IMR-90 (cell line): ENCODE measurements around the gene PIGU. TPM values are rescaled to one million over a fixed set of nuclear protein-coding genes. Genes with fewer than 3 reads are reported as not detected.

Experiments
- ATAC-seq: fragments of 200-7000 bp; cut with Tn5 transposase; 2 replicates; pipeline ENCODE4 v1.9.1; 2020; ENCODE audit warnings: low read depth, mild to moderate bottlenecking, moderate library complexity
- BruUV-seq: library from RNA; stranded (reverse); fragments of 400-500 nt; replicated peaks from 2 replicates; lab custom pipeline; 2021; lab: Mats Ljungman, UMichigan
- CTCF ChIA-PET: fragments of 300-600 bp; formaldehyde crosslinking; extraction: SDS; loops from one replicate; lab custom pipeline; 2021; ENCODE audit warnings: antibody characterized with exemption; lab: Yijun Ruan, JAX
- POLR2A ChIA-PET: fragments of 300-600 bp; sonication (Branson Sonifier 250); formaldehyde crosslinking; loops from one replicate; lab custom pipeline; 2022; ENCODE audit warnings: antibody characterized with exemption; ENCODE audit not compliant: unreplicated experiment; lab: Charles Lee
- DNase-seq: peaks from one replicate; pipeline ENCODE4 v3.0.0; 2013
- H2AFZ ChIP-seq: replicated peaks from 2 replicates; pipeline ENCODE3; 2013; ENCODE audit warnings: low read length, mild to moderate bottlenecking; ENCODE audit not compliant: poor library complexity
- H2AK5ac ChIP-seq: 2 replicates; pipeline ENCODE4 v1.6.1; 2013; ENCODE audit warnings: low read depth, low read length, inconsistent platforms
- H2AK9ac ChIP-seq: replicated peaks from 2 replicates; pipeline ENCODE3; 2013; ENCODE audit warnings: mild to moderate bottlenecking, low read depth, low read length, moderate library complexity; ENCODE audit not compliant: poor library complexity
- H2BK120ac ChIP-seq: 2 replicates; pipeline ENCODE4 v1.6.1; 2013; ENCODE audit warnings: low read depth, low read length, inconsistent platforms
- H2BK15ac ChIP-seq: 3 replicates; pipeline ENCODE4 v1.6.1; 2013; ENCODE audit warnings: low read depth, low read length, inconsistent platforms
- H2BK20ac ChIP-seq: 2 replicates; pipeline ENCODE4 v1.6.1; 2013; ENCODE audit warnings: low read depth, mild to moderate bottlenecking, inconsistent platforms, low read length, moderate library complexity
- H2BK5ac ChIP-seq: 2 replicates; pipeline ENCODE4 v1.6.1; 2013; ENCODE audit warnings: mild to moderate bottlenecking, low read depth, low read length, inconsistent platforms; ENCODE audit not compliant: poor library complexity, severe bottlenecking
- H3K14ac ChIP-seq: replicated peaks from 2 replicates; pipeline ENCODE4 v1.6.1; 2013; ENCODE audit warnings: low read depth, low read length, inconsistent platforms
- H3K18ac ChIP-seq: 2 replicates; pipeline ENCODE4 v1.6.1; 2013; ENCODE audit warnings: low read depth, low read length, control low read depth
- H3K23ac ChIP-seq: 2 replicates; pipeline ENCODE4 v1.6.1; 2013; ENCODE audit warnings: low read depth, low read length, inconsistent platforms
- H3K27ac ChIP-seq: 2 replicates; pipeline ENCODE4 v1.5.1; 2013; ENCODE audit warnings: mild to moderate bottlenecking, control low read depth, low read length; ENCODE audit not compliant: insufficient read depth
- H3K27me3 ChIP-seq: 2 replicates; pipeline ENCODE4 v1.6.1; 2013; ENCODE audit warnings: low read length; ENCODE audit not compliant: control insufficient read depth, insufficient read depth
- H3K36me3 ChIP-seq: 2 replicates; pipeline ENCODE4 v1.6.1; 2013; ENCODE audit warnings: low read length, mixed read lengths; ENCODE audit not compliant: control insufficient read depth, insufficient read depth
- H3K4ac ChIP-seq: 2 replicates; pipeline ENCODE4 v1.6.1; 2013; ENCODE audit warnings: low read depth, low read length, inconsistent platforms
- H3K4me1 ChIP-seq: 2 replicates; pipeline ENCODE4 v1.6.1; 2013; ENCODE audit warnings: low read length, mixed read lengths; ENCODE audit not compliant: control insufficient read depth, insufficient read depth
- H3K4me2 ChIP-seq: 2 replicates; pipeline ENCODE4 v1.6.1; 2013; ENCODE audit warnings: low read depth, mild to moderate bottlenecking, control low read depth, low read length, moderate library complexity
- H3K4me3 ChIP-seq: 2 replicates; pipeline ENCODE4 v1.5.1; 2013; ENCODE audit warnings: low read depth, mild to moderate bottlenecking, control low read depth, low read length, moderate library complexity; ENCODE audit not compliant: insufficient read depth
- H3K56ac ChIP-seq: 2 replicates; pipeline ENCODE4 v1.6.1; 2013; ENCODE audit warnings: low read length, inconsistent platforms; ENCODE audit not compliant: insufficient read depth; ENCODE audit errors: extremely low read depth
- H3K79me1 ChIP-seq, 2 experiments: 2 replicates each; pipeline ENCODE4 v1.6.1; 2013; ENCODE audit warnings: low read length in 2 of 2, inconsistent platforms in 1 of 2, low read depth in 1 of 2
- H3K9ac ChIP-seq: 2 replicates; pipeline ENCODE4 v1.6.1; 2013; ENCODE audit warnings: low read depth, low read length, control low read depth
- H3K9me1 ChIP-seq: 2 replicates; pipeline ENCODE4 v1.6.1; 2013; ENCODE audit warnings: low read length, inconsistent platforms; ENCODE audit not compliant: insufficient read depth
- H3K9me3 ChIP-seq: 2 replicates; pipeline ENCODE4 v1.6.1; 2013; ENCODE audit warnings: low read length; ENCODE audit not compliant: control insufficient read depth, insufficient read depth
- H4K20me1 ChIP-seq: 2 replicates; pipeline ENCODE4 v1.6.1; 2013; ENCODE audit warnings: low read length, inconsistent platforms; ENCODE audit not compliant: insufficient read depth
- H4K5ac ChIP-seq: 2 replicates; pipeline ENCODE4 v1.6.1; 2013; ENCODE audit warnings: mild to moderate bottlenecking, low read depth, low read length, control low read depth
- H4K8ac ChIP-seq, 2 experiments: 2 replicates each; pipeline ENCODE4 v1.6.1; 2013; ENCODE audit warnings: low read depth in 2 of 2, low read length in 2 of 2, control low read depth in 1 of 2, inconsistent platforms in 1 of 2
- H4K91ac ChIP-seq: 2 replicates; pipeline ENCODE4 v1.6.1; 2013; ENCODE audit warnings: low read depth, low read length, inconsistent platforms; ENCODE audit not compliant: insufficient read depth
- CTCF ChIP-seq: conservative IDR thresholded peaks from 2 replicates; pipeline ENCODE4 v1.5.1; 2012; ENCODE audit warnings: mild to moderate bottlenecking, low read depth, low read length, improper control_type of control experiment
- SMC3 ChIP-seq: fragments of 150-350 bp; IDR thresholded peaks from 2 replicates; pipeline ENCODE4 v1.6.1; 2016; ENCODE audit warnings: low read depth, mild to moderate bottlenecking, antibody characterized with exemption, low read length, moderate library complexity
- WGBS, 2 experiments: methylation state at CpG; one replicate each; pipeline versions ENCODE4 v1.1.5 to v1.1.7; 2013; ENCODE audit warnings: missing lambda C conversion rate in 2 of 2; ENCODE audit not compliant: insufficient read length in 1 of 2; ENCODE audit errors: extremely low coverage in 2 of 2; 5-methylcytosine and 5-hydroxymethylcytosine counted together
- dilution Hi-C: fragments of 300-500 bp; cut with HindIII; formaldehyde crosslinking; loops from one replicate; pipeline ENCODE4 v1.14.3; 2018; ENCODE audit warnings: low sequenced_read_pairs; ENCODE audit not compliant: unreplicated experiment
- in situ Hi-C: fragments of 300-500 bp; cut with MboI; formaldehyde crosslinking; loops from 3 replicates; pipeline ENCODE4 v1.14.3; 2019; ENCODE audit warnings: low sequenced_read_pairs, inconsistent platforms, mixed read lengths
- intact Hi-C: fragments of 100-400 bp; cut with micrococcal nuclease; formaldehyde crosslinking; loops from 2 replicates; pipeline ENCODE4 v1.10.0; 2022
- polyA plus RNA-seq, 3 experiments: library from polyadenylated mRNA; depleted of rRNA; stranded (reverse); fragments of >200 nt; gene quantifications; 2 replicates each; pipeline ENCODE4 v1.2.3, GENCODE V29; 2012; ENCODE audit warnings: low replicate concordance in 1 of 3
- total RNA-seq: library from RNA; depleted of rRNA; stranded (reverse); fragments of >200 nt; gene quantifications from 2 replicates; pipeline ENCODE4 v1.2.3, GENCODE V29; 2012

Gene PIGU
- total and polyA plus RNA-seq, 2 of the 4 experiments (the other 2 are of a cell fraction) = 11.1 to 31.1 TPM

- POLR2A ChIA-PET = no interaction called here
- H4K8ac ChIP-seq = no peak overlapping the region
- H3K18ac ChIP-seq = no peak overlapping the region
- ATAC-seq (no peak), DNase-seq (no peak)
- H3K36me3 ChIP-seq = no peaks in the 10 kb centered on the region
- no peak overlapping the region for H3K27ac ChIP-seq
- no peak overlapping the region for H2AFZ ChIP-seq
- H2BK5ac ChIP-seq = no peak overlapping the region
- no peak overlapping the region for H4K5ac ChIP-seq
- in situ Hi-C loops = no loop called here
- no peaks in the 10 kb centered on the region; a peak in 1 of 4 replicates for H3K79me1 ChIP-seq
- H3K14ac ChIP-seq = no peak overlapping the region
- H3K4me2 ChIP-seq = no peak overlapping the region
- H3K4me3 ChIP-seq = no peak overlapping the region
- peaks cover 20% of the 10 kb centered on the region for H3K9me1 ChIP-seq
- H2BK20ac ChIP-seq = no peak overlapping the region
- dilution Hi-C loops = no loop called here
- WGBS, 2 experiments = 81% methylated on average over 4 of the region's 9 CpGs; no CpG with 5 or more reads in 1 of the 2 experiments
- intact Hi-C loops = no loop called here
- no peak overlapping the region for H2BK120ac ChIP-seq
- no peak overlapping the region for H4K91ac ChIP-seq
- H3K9me3 ChIP-seq = no peaks in the 10 kb centered on the region
- H2AK5ac ChIP-seq = no peak overlapping the region
- TF ChIP-seq CTCF = no peak
- TF ChIP-seq SMC3 = no peak
- no peak overlapping the region for H2BK15ac ChIP-seq
- H3K27me3 ChIP-seq = no peaks in the 10 kb centered on the region
- no peak overlapping the region for H3K56ac ChIP-seq
- no peak overlapping the region for H2AK9ac ChIP-seq
- CTCF ChIA-PET = no interaction called here
- BruUV-seq = no TSS peak
- H3K4ac ChIP-seq = no peak overlapping the region
- H4K20me1 ChIP-seq = no peaks in the 10 kb centered on the region
- no peak overlapping the region for H3K9ac ChIP-seq
- peaks cover 3% of the 10 kb centered on the region for H3K4me1 ChIP-seq
- H3K23ac ChIP-seq = no peak overlapping the region
Observed at GRCh38 chr20:34566978-34567891, 109.7 kb downstream of the PIGU start.
